GM23248 (cell line): Measurements from ENCODE around the gene CEP350. TPM values are rescaled to one million over a fixed set of nuclear protein-coding genes. Genes with fewer than 3 reads are reported as not detected.

Source experiments
- DNase-seq: peaks from one replicate; pipeline ENCODE4 v3.0.0-alpha.2; 2015
- H2AFZ ChIP-seq: fragments of 200-600 bp; sonication (generic); 2 replicates; pipeline ENCODE4 v1.6.1; 2016; ENCODE audit warnings: antibody characterized with exemption
- H3F3A ChIP-seq: fragments of 200-600 bp; sonication (generic); 2 replicates; pipeline ENCODE4 v1.6.1; 2016; ENCODE audit warnings: mild to moderate bottlenecking, antibody characterized with exemption, mixed run types; ENCODE audit not compliant: insufficient read depth
- H3K27ac ChIP-seq: fragments of 200-600 bp; sonication (generic); 2 replicates; pipeline ENCODE4 v1.5.1; 2016; ENCODE audit warnings: mild to moderate bottlenecking
- H3K27me3 ChIP-seq: fragments of 200-600 bp; sonication (generic); replicated peaks from 2 replicates; pipeline ENCODE4 v1.6.1; 2016; ENCODE audit warnings: mild to moderate bottlenecking; ENCODE audit not compliant: insufficient read depth
- H3K36me3 ChIP-seq: fragments of 200-600 bp; sonication (generic); 2 replicates; pipeline ENCODE4 v1.6.1; 2016; ENCODE audit warnings: low read depth, mild to moderate bottlenecking
- H3K4me1 ChIP-seq: fragments of 200-600 bp; sonication (generic); 2 replicates; pipeline ENCODE4 v1.6.1; 2016; ENCODE audit warnings: mild to moderate bottlenecking; ENCODE audit not compliant: insufficient read depth
- H3K4me2 ChIP-seq: fragments of 200-600 bp; sonication (generic); one replicate; pipeline ENCODE4 v1.6.1; 2016; ENCODE audit warnings: mild to moderate bottlenecking; ENCODE audit not compliant: unreplicated experiment
- H3K4me3 ChIP-seq: fragments of 200-600 bp; sonication (generic); 2 replicates; pipeline ENCODE4 v1.5.1; 2016; ENCODE audit warnings: mild to moderate bottlenecking
- H3K79me2 ChIP-seq: fragments of 200-600 bp; sonication (generic); 2 replicates; pipeline ENCODE4 v1.6.1; 2016; ENCODE audit warnings: mild to moderate bottlenecking; ENCODE audit not compliant: insufficient read depth
- H3K9ac ChIP-seq: fragments of 200-600 bp; sonication (generic); 2 replicates; pipeline ENCODE4 v1.6.1; 2016; ENCODE audit warnings: mild to moderate bottlenecking
- H3K9me2 ChIP-seq: fragments of 200-600 bp; sonication (generic); 2 replicates; pipeline ENCODE4 v1.6.1; 2016; ENCODE audit warnings: mixed run types, mild to moderate bottlenecking, moderate library complexity; ENCODE audit not compliant: insufficient read depth
- H3K9me3 ChIP-seq: fragments of 200-600 bp; sonication (generic); one replicate; pipeline ENCODE4 v1.6.1; 2017; ENCODE audit warnings: low read depth
- H4K20me1 ChIP-seq: fragments of 200-600 bp; sonication (generic); 2 replicates; pipeline ENCODE4 v1.6.0; 2016; ENCODE audit not compliant: insufficient read depth
- EZH2 ChIP-seq: fragments of 200-600 bp; sonication (generic); IDR thresholded peaks from 2 replicates; pipeline ENCODE4 v1.6.1; 2018; ENCODE audit warnings: antibody characterized with exemption, mild to moderate bottlenecking; ENCODE audit not compliant: insufficient read depth, poor library complexity, severe bottlenecking
- EZH2phosphoT487 ChIP-seq: fragments of 200-600 bp; sonication (generic); IDR thresholded peaks from 2 replicates; pipeline ENCODE4 v1.6.1; 2018; ENCODE audit warnings: antibody characterized with exemption, moderate library complexity, mild to moderate bottlenecking, low read depth; ENCODE audit not compliant: insufficient read depth
- WGBS, 2 experiments: methylation state at CpG; one replicate each; pipeline ENCODE4 v1.1.6; 2015 to 2017; ENCODE audit warnings: low lambda C conversion rate in 2 of 2, low coverage in 1 of 2; ENCODE audit errors: missing lambda C conversion rate in 2 of 2; 5-methylcytosine and 5-hydroxymethylcytosine counted together
- in situ Hi-C: fragments of 300-500 bp; cut with MboI; formaldehyde crosslinking; loops from 2 replicates; pipeline ENCODE4 v1.15.0; 2020
- polyA plus RNA-seq: library from polyadenylated mRNA; unstranded; fragments of >200 nt; fragmentation: Nextera tagmentation; extraction: Ambion mirVana; gene quantifications from 2 replicates; pipeline ENCODE4 v1.2.1, GENCODE V29; 2016
- total RNA-seq: library from RNA; depleted of rRNA; stranded (reverse); fragments of >200 nt; shearing (Covaris generic); gene quantifications from 2 replicates; pipeline ENCODE4 v1.2.3, GENCODE V29; 2014

Gene CEP350
- total and polyA plus RNA-seq, 2 experiments from 2014 or later, result 14.9 to 81.3 TPM

DNA sequence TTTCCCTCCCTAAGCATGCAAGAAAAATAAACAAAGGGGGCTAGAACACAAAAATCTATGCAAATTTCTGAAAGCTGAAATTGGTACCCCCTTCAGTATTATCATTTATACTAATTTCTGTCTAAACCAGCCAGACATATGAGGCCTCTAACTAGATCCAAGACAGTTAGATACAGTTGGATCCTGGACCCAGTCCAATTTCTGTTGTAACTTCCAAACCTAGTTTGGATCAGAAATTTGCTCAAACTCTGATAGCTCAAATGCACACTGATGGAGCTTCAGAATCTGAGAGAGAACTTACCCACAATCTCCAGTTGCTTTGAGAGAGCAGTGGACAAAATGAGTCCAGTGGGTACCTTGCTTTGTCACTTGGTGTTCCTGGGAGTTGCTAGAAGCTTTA, 11.9 kb downstream of the CEP350 start:
- Histone ChIP-seq H3K9me3 (no peaks in the 10 kb centered on the region), H2AFZ (no peak overlapping the region), H3K4me1 (0 out of 2 replicates have a peak, but pooled peaks cover 14% of the 10 kb centered on the region), H3K9ac (no peak overlapping the region), H4K20me1 (0 out of 2 replicates have a peak, but pooled peaks cover 3% of the 10 kb centered on the region), H3F3A (peaks cover 13% of the 10 kb centered on the region; the same call in 1 of the 2 replicates), H3K27me3 (no peaks in the 10 kb centered on the region), H3K4me2 (no peak overlapping the region), H3K79me2 (peaks cover 100% of the 10 kb centered on the region), H3K9me2 (no peaks in the 10 kb centered on the region), H3K36me3 (no peaks in the 10 kb centered on the region), H3K4me3 (no peak overlapping the region), H3K27ac (no peak overlapping the region)
- in situ Hi-C loops, result no loop called here
- DNase-seq, result no peak
- TF ChIP-seq EZH2phosphoT487, result no peak
- TF ChIP-seq EZH2, result no peak

DNA sequence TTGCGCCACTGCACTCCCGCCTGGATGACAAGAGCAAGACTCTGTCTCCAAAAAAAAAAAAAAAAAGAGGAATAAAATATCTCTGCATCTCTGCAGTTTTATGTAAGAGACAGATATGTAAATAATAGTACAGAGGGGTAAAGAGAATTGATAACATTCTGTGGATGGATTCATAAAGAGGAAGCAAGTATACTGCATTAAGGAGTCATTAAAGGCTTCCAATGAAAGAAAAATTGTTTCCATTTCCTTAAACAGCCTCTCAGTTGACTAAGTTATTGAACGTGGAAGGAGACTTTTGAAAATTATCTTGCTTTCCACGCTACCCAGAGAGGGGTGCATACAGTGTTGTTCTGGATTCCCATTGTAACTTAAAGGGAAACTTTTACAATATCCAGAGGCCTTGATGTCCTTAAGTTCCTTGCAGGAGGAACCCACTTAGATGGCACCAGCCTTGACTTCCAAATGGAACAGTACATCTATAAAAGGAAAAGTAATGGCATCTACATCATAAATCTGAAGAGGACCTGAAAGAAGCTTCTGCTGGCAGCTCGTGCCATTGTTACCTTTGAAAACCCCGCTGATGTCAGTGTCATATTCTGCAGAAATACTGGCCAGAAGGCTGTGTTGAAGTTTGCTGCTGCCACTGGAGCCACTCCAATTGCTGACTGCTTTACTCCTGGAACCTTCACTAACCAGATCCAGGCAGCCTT, 13.8 kb downstream of the CEP350 start:
- H3K4me2 ChIP-seq, result no peak overlapping the region
- H3K9ac ChIP-seq, result no peak overlapping the region
- H3K79me2 ChIP-seq, result peaks cover 100% of the 10 kb centered on the region
- H3K4me1 ChIP-seq, result 0 out of 2 replicates have a peak, but pooled peaks cover 14% of the 10 kb centered on the region
- TF ChIP-seq EZH2phosphoT487, result no peak
- TF ChIP-seq EZH2, result no peak
- H3F3A ChIP-seq, result 0 out of 2 replicates have a peak, but pooled peaks cover 9% of the 10 kb centered on the region
- WGBS, 2 experiments, result 84 to 92% methylated on average over 6 of the region's 6 CpGs
- no peak overlapping the region for H3K27ac ChIP-seq
- no peaks in the 10 kb centered on the region for H3K9me2 ChIP-seq
- H4K20me1 ChIP-seq, result 0 out of 2 replicates have a peak, but pooled peaks cover 3% of the 10 kb centered on the region
- H3K4me3 ChIP-seq, result no peak overlapping the region
- no peaks in the 10 kb centered on the region for H3K9me3 ChIP-seq
- no peaks in the 10 kb centered on the region for H3K36me3 ChIP-seq
- no peak overlapping the region for H2AFZ ChIP-seq
- DNase-seq, result no peak
- in situ Hi-C loops, result no loop called here
- no peaks in the 10 kb centered on the region for H3K27me3 ChIP-seq

DNA sequence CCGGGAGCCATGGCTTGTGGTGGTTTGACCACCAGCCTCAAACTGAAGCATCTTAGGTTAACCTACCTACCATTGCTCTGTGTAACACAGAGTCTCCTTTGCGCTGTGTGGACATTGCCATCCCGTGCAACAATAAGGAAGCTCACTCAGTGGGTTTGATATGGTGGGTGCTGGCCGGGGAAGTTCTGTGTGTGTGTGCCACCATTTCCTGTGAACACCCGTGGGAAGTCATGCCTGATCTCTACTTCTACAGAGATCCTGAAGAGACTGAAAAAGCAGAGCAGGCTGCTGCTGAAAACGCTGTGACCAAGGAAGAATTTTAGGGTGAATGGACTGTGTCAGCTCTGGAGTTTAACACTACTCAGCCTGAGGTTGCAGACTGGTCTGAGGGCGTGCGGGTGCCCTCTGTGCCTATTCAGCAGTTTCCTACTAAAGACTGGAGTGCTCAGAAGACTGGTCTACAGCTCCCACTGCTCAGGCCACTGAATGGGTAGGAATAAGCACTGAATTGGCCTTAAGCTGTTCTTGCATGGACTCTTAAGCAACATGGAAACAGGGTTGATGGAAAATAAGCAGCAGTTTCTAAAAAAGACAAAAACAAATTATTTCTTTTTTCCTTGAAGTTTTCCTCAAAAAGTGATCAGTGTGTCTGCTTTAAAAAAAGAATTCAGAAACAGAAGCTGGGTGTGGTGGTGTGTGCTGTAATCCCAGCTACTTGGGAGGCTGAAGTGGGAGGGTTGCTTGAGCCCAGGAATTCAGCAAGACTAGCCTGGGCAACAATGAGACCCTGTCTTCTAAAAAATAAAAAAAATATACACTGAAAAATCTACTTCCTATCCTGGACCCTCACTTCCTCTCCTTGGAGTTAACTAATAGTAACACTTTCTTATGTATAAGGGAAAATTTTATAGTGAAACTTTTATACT, 14.6 kb downstream of the CEP350 start:
- Histone ChIP-seq H3K27me3 (no peaks in the 10 kb centered on the region), H3K79me2 (peaks cover 100% of the 10 kb centered on the region), H2AFZ (no peak overlapping the region), H4K20me1 (0 out of 2 replicates have a peak, but pooled peaks cover 3% of the 10 kb centered on the region), H3K9me2 (no peaks in the 10 kb centered on the region), H3K4me2 (no peak overlapping the region), H3K36me3 (no peaks in the 10 kb centered on the region), H3F3A (0 out of 2 replicates have a peak, but pooled peaks cover 6% of the 10 kb centered on the region), H3K9ac (peak overlapping the region; percentile 13; the same call in 1 of the 2 replicates), H3K4me3 (no peak overlapping the region), H3K9me3 (no peaks in the 10 kb centered on the region), H3K27ac (0 out of 2 replicates have a peak overlapping the region, but pooled peaks have one; percentile 1), H3K4me1 (0 out of 2 replicates have a peak, but pooled peaks cover 14% of the 10 kb centered on the region)
- in situ Hi-C loops, result no loop called here
- no peak for DNase-seq
- WGBS, 2 experiments, result 72 to 76% methylated on average over 8 of the region's 8 CpGs
- TF ChIP-seq EZH2phosphoT487 (no peak), EZH2 (no peak)

DNA sequence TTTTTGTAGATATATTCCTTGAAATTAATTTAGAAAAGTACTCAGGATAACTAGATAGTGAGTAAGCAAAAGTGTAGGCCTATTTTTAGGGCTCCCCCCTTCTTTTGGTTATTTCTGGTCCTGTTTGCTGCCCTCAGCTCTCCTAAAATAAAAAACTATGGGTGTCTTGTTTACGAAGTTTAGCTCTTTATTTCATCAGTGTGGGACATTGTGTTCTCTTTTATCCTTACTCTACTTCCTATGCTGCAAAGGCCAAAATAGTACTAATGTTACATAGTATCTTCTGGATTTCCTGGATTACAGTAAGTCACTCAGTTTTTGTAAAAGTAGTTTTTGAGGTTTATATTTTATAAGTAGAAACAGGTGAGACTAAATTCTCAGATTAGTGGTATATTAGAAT, 15.4 kb downstream of the CEP350 start:
- in situ Hi-C loops, result no loop called here
- Histone ChIP-seq H3K4me3 (no peak overlapping the region), H3K9me3 (no peaks in the 10 kb centered on the region), H3K36me3 (no peaks in the 10 kb centered on the region), H4K20me1 (0 out of 2 replicates have a peak, but pooled peaks cover 3% of the 10 kb centered on the region), H3K4me2 (no peak overlapping the region), H3K79me2 (peaks cover 100% of the 10 kb centered on the region), H3K27me3 (no peaks in the 10 kb centered on the region), H3F3A (no peaks in the 10 kb centered on the region), H3K9me2 (no peaks in the 10 kb centered on the region), H3K4me1 (0 out of 2 replicates have a peak, but pooled peaks cover 14% of the 10 kb centered on the region), H3K9ac (peak overlapping the region; percentile 13; the same call in 1 of the 2 replicates), H3K27ac (0 out of 2 replicates have a peak overlapping the region, but pooled peaks have one; percentile 1), H2AFZ (no peak overlapping the region)
- DNase-seq, result no peak
- WGBS, 2 experiments, result 30 to 50% methylated on average over 1 of the region's 1 CpG
- TF ChIP-seq EZH2 (no peak), EZH2phosphoT487 (no peak)
